ENCODE measurements around the gene LHX2. TPM values are rescaled to one million over a fixed set of nuclear protein-coding genes. Genes with fewer than 3 reads are reported as not detected.

LHX2 gene
- total RNA-seq, 4 donors from 2014 or later = not detected

- TF ChIP-seq CTCF (IDR thresholded peaks at IDR 0.05) (no peak), POLR2A (IDR thresholded peaks at IDR 0.05) (no peak)
- H3K4me3 ChIP-seq = no peak overlapping the region
- no peaks in the 10 kb centered on the region for H3K9me3 ChIP-seq
- no peak overlapping the region for H3K27ac ChIP-seq
- DNase-seq = no peak
- H3K4me1 ChIP-seq = no peaks in the 10 kb centered on the region
- H3K27me3 ChIP-seq = no peaks in the 10 kb centered on the region
- no peaks in the 10 kb centered on the region for H3K36me3 ChIP-seq
Observed at GRCh38 chr9:124052401-124052800, 40.8 kb downstream of the LHX2 start.

GRCh38 chr9:124054582-124055227, 43.1 kb downstream of the LHX2 start:
- H3K9me3 ChIP-seq = no peaks in the 10 kb centered on the region
- H3K36me3 ChIP-seq = no peaks in the 10 kb centered on the region
- TF ChIP-seq POLR2A (IDR thresholded peaks at IDR 0.05) = no peak
- TF ChIP-seq CTCF (IDR thresholded peaks at IDR 0.05) = no peak
- no peaks in the 10 kb centered on the region for H3K27me3 ChIP-seq
- no peak for DNase-seq
- no peak overlapping the region for H3K27ac ChIP-seq
- H3K4me1 ChIP-seq = no peaks in the 10 kb centered on the region
- no peak overlapping the region for H3K4me3 ChIP-seq

GRCh38 chr9:124060844-124061605, 49.5 kb downstream of the LHX2 start:
- Histone ChIP-seq H3K4me3 (no peak overlapping the region), H3K4me1 (no peaks in the 10 kb centered on the region), H3K36me3 (no peaks in the 10 kb centered on the region), H3K9me3 (no peaks in the 10 kb centered on the region), H3K27ac (no peak overlapping the region), H3K27me3 (no peaks in the 10 kb centered on the region)
- DNase-seq = no peak
- no peak for TF ChIP-seq CTCF (IDR thresholded peaks at IDR 0.05)
- TF ChIP-seq POLR2A (IDR thresholded peaks at IDR 0.05) = no peak

GRCh38 chr9:124062172-124062571, 50.6 kb downstream of the LHX2 start:
- no peaks in the 10 kb centered on the region for H3K9me3 ChIP-seq

More at GRCh38 chr9:124062172-124062571, 50.6 kb downstream of the LHX2 start:
- Histone ChIP-seq H3K4me1 (no peaks in the 10 kb centered on the region), H3K27me3 (no peaks in the 10 kb centered on the region), H3K27ac (no peak overlapping the region), H3K4me3 (no peak overlapping the region), H3K36me3 (no peaks in the 10 kb centered on the region)
- DNase-seq = no peak
- TF ChIP-seq POLR2A (IDR thresholded peaks at IDR 0.05) (no peak), CTCF (IDR thresholded peaks at IDR 0.05) (no peak)
